SJSA1 (cell line): ENCODE measurements around the gene IL26. TPM values are rescaled to one million over a fixed set of nuclear protein-coding genes. Genes with fewer than 3 reads are reported as not detected.

Experiments
- DNase-seq, 2 experiments: peaks; one replicate each; pipeline ENCODE4 v3.0.0-alpha.2; 2015 to 2020; ENCODE audit warnings: low spot score in 2 of 2, low read depth in 1 of 2
- H3K27ac ChIP-seq: fragments of 250-450 bp; sonication (Bioruptor Pico); 2 replicates; pipeline ENCODE4 v1.5.1; 2020; ENCODE audit warnings: mild to moderate bottlenecking, moderate library complexity
- H3K27me3 ChIP-seq: fragments of 250-450 bp; sonication (Bioruptor Pico); replicated peaks from 2 replicates; pipeline ENCODE4 v1.5.1; 2020; ENCODE audit warnings: mild to moderate bottlenecking, moderate library complexity
- H3K36me3 ChIP-seq: fragments of 250-450 bp; sonication (Bioruptor Pico); 2 replicates; pipeline ENCODE4 v1.5.1; 2020; ENCODE audit warnings: mild to moderate bottlenecking
- H3K4me1 ChIP-seq: fragments of 250-450 bp; sonication (Bioruptor Pico); replicated peaks from 2 replicates; pipeline ENCODE4 v1.6.1; 2021; ENCODE audit warnings: mild to moderate bottlenecking
- H3K4me3 ChIP-seq: fragments of 250-450 bp; sonication (Bioruptor Pico); 2 replicates; pipeline ENCODE4 v1.5.1; 2020; ENCODE audit warnings: mild to moderate bottlenecking
- H3K9me3 ChIP-seq: fragments of 250-450 bp; sonication (Bioruptor Pico); replicated peaks from 2 replicates; pipeline ENCODE4 v1.5.1; 2020; ENCODE audit warnings: mild to moderate bottlenecking
- total RNA-seq: library from RNA; depleted of rRNA; stranded (reverse); fragments of >200 nt; shearing (Covaris generic); gene quantifications from 2 replicates; pipeline ENCODE4 v1.2.3, GENCODE V29; 2014; rRNA removed

IL26 gene
- not detected in 2 replicates for total RNA-seq

DNA sequence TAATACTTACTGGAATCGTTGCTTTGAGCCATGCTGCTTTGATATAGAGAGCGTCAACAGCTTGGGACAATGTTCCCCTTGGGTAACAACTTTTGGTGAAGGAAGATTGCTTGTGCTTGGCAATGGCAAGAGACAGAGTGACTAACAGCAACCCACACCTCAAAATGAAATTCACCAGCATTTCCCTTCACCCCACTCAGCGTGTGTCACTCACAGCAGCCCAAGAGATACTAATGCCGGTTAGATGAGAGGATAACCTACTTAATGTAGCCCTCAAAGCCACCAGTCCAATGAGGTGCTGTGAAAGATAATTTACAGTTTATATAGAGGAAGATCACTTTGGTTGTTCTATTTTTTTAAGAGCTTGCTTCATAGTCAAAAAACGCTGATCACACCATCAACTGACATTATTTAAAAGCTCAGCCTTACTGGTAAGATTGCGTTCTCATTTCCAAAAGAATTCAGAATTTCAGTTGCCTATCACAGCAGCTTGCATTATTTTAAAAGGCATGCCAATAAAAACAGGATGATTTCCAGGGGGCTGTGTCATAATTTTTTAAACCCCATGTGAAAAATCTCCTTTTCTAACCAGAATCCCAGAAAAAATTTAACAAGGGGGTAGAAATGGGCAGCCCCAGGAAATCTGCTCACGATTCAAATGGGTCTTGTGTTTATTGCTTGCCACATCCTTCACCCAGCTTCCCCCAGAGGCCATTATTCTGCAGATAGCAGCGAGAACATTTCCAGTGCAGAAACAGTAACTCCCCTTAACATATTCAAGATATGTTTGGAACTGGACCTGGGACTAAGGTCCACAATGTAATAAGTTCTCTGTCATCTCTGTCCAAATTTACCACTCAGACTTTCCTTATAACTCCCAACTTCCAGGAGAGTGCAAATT is at the start of gene IL26:
IL26 (minus strand) TSS at position 235 of the 901 bp plus-strand sequence; CDS start at position 181, 54 bp downstream.
- H3K9me3 ChIP-seq, result no peaks in the 10 kb centered on the region
- no peak within 1 kb of the TSS for H3K4me3 ChIP-seq
- no peaks in the 10 kb centered on the region for H3K36me3 ChIP-seq
- H3K27me3 ChIP-seq, result peaks cover 4% of the 10 kb centered on the region; the same call in 1 of the 2 replicates
- no peak within 1 kb of the TSS for H3K27ac ChIP-seq
- H3K4me1 ChIP-seq, result no peaks in the 10 kb centered on the region
- DNase-seq, result no peak

- Histone ChIP-seq H3K4me3 (no peak overlapping the region), H3K27me3 (no peaks in the 10 kb centered on the region), H3K27ac (no peak overlapping the region), H3K9me3 (no peaks in the 10 kb centered on the region), H3K36me3 (no peaks in the 10 kb centered on the region), H3K4me1 (no peaks in the 10 kb centered on the region)
- DNase-seq, result no peak
These were observed 47.1 kb upstream of the IL26 start for GRCh38 chr12:68272732-68273131.

DNA sequence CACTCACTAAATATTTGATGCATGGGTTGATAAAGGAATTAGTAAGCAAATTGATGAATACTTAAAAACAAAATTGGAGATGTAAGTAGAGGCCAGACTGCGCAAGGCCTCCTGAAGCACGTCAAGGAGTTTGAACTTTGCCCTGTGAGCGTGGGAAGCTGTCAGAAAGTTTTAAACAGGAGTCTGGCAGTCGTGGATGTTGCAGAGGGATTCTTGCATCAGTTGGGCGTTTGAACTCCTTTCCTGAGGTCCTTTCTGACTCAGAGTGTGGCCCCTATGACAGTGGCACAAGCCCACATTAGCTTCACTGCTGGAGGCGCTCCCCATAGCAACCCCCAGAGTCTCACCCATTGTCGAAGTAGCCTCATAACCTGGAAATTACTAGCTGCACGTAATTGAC is 45.7 kb upstream of the IL26 start:
- no peaks in the 10 kb centered on the region for H3K36me3 ChIP-seq
- no peaks in the 10 kb centered on the region for H3K27me3 ChIP-seq
- H3K27ac ChIP-seq, result no peak overlapping the region
- H3K4me3 ChIP-seq, result no peak overlapping the region
- no peaks in the 10 kb centered on the region for H3K4me1 ChIP-seq
- no peak for DNase-seq
- no peaks in the 10 kb centered on the region for H3K9me3 ChIP-seq

DNA sequence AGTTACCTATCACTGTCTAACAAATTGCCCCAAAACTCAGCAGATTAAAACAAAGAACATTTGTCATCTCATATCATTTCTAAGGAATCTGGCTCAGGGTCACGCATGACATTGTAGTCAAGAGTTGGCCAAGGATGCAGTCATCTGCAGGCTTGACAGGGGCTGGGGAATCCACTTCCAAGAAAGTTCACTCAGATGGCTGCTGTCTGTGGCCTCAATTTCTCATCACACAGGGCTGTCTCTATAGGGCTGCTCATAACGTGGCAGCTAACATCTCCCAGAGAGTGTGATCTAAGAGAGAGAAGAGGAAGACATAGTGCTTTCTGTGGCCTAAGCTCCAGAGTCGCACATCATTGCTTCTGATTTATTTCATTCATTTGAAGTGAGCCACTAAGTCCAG is 44.7 kb upstream of the IL26 start:
- H3K27ac ChIP-seq, result no peak overlapping the region
- no peaks in the 10 kb centered on the region for H3K27me3 ChIP-seq
- no peak for DNase-seq

GRCh38 chr12:68269779-68270178 is 44.2 kb upstream of the IL26 start:
- Histone ChIP-seq H3K36me3 (no peaks in the 10 kb centered on the region), H3K4me3 (no peak overlapping the region), H3K4me1 (no peaks in the 10 kb centered on the region), H3K27me3 (no peaks in the 10 kb centered on the region), H3K9me3 (no peaks in the 10 kb centered on the region), H3K27ac (no peak overlapping the region)
- no peak for DNase-seq

More for the DNA sequence above, 44.7 kb upstream of the IL26 start:
- Histone ChIP-seq H3K36me3 (no peaks in the 10 kb centered on the region), H3K4me3 (no peak overlapping the region), H3K9me3 (no peaks in the 10 kb centered on the region), H3K4me1 (no peaks in the 10 kb centered on the region)

GRCh38 chr12:68268967-68269366 is 43.4 kb upstream of the IL26 start:
- H3K36me3 ChIP-seq, result no peaks in the 10 kb centered on the region
- H3K4me1 ChIP-seq, result no peaks in the 10 kb centered on the region
- no peak for DNase-seq
- H3K9me3 ChIP-seq, result no peaks in the 10 kb centered on the region
- no peak overlapping the region for H3K4me3 ChIP-seq
- H3K27me3 ChIP-seq, result no peaks in the 10 kb centered on the region
- H3K27ac ChIP-seq, result no peak overlapping the region

GRCh38 chr12:68267892-68268396 is 42.3 kb upstream of the IL26 start:
- Histone ChIP-seq H3K27me3 (no peaks in the 10 kb centered on the region), H3K36me3 (no peaks in the 10 kb centered on the region), H3K9me3 (no peaks in the 10 kb centered on the region), H3K4me1 (no peaks in the 10 kb centered on the region), H3K27ac (no peak overlapping the region), H3K4me3 (no peak overlapping the region)
- DNase-seq, result no peak

DNA sequence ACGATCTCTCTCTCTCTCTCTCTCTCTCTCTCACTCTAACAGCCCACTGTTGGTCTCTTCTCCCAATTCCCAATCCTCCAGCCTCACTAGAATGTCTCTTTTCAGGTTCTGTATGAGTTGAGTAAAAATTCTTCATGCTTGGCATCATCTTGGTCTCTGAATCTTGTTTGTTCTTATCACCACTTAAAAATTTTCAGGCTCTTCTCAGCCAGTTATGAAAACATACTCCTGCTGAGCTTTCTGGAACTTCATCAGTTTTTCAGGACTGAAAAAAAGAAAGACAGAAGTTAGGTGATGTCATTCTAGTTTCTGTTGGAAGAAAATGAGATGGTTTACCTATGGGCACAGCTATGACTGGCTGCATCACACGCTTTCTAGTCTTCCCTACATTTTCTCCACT is 39.2 kb upstream of the IL26 start:
- no peaks in the 10 kb centered on the region for H3K27me3 ChIP-seq
- no peaks in the 10 kb centered on the region for H3K9me3 ChIP-seq
- no peaks in the 10 kb centered on the region for H3K36me3 ChIP-seq
- no peak overlapping the region for H3K4me3 ChIP-seq
- no peak overlapping the region for H3K27ac ChIP-seq
- no peaks in the 10 kb centered on the region for H3K4me1 ChIP-seq
- no peak for DNase-seq

- no peak overlapping the region for H3K27ac ChIP-seq
- no peaks in the 10 kb centered on the region for H3K4me1 ChIP-seq
- DNase-seq, result no peak
- H3K4me3 ChIP-seq, result no peak overlapping the region
- no peaks in the 10 kb centered on the region for H3K9me3 ChIP-seq
- H3K27me3 ChIP-seq, result no peaks in the 10 kb centered on the region
- no peaks in the 10 kb centered on the region for H3K36me3 ChIP-seq
These were observed 38.7 kb upstream of the IL26 start for GRCh38 chr12:68264158-68264855.

DNA sequence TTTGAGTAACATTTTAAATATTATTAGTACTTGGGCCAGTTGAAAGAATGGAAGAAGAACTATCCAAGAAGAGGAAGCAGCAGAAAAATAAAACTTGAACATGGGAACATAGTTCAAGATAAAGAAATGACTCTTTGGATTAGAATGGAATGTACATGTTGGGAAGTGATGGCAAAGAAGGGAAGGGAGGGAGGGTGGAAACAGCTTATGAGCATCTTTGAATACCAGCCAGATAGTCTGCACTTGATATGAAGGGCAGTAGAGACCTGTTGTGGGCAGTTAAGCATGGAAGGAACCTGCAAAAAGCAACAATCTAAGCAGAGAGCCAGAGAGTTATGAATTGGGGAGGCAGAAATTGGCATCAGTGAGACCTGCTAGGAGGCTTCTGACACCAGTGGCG is 37.8 kb upstream of the IL26 start:
- H3K4me3 ChIP-seq, result no peak overlapping the region
- H3K4me1 ChIP-seq, result no peaks in the 10 kb centered on the region
- no peak overlapping the region for H3K27ac ChIP-seq
- no peaks in the 10 kb centered on the region for H3K36me3 ChIP-seq
- H3K9me3 ChIP-seq, result no peaks in the 10 kb centered on the region
- no peak for DNase-seq
- no peaks in the 10 kb centered on the region for H3K27me3 ChIP-seq

- Histone ChIP-seq H3K27ac (no peak overlapping the region), H3K36me3 (no peaks in the 10 kb centered on the region), H3K27me3 (no peaks in the 10 kb centered on the region), H3K4me1 (no peaks in the 10 kb centered on the region), H3K4me3 (no peak overlapping the region), H3K9me3 (no peaks in the 10 kb centered on the region)
- no peak for DNase-seq
These were observed 36.3 kb upstream of the IL26 start for GRCh38 chr12:68261896-68262295.

- H3K4me3 ChIP-seq, result no peak overlapping the region
- H3K27ac ChIP-seq, result no peak overlapping the region
- H3K27me3 ChIP-seq, result no peaks in the 10 kb centered on the region
- DNase-seq, result no peak
- no peaks in the 10 kb centered on the region for H3K9me3 ChIP-seq
- no peaks in the 10 kb centered on the region for H3K4me1 ChIP-seq
- H3K36me3 ChIP-seq, result no peaks in the 10 kb centered on the region
These were observed 34.5 kb upstream of the IL26 start for GRCh38 chr12:68260153-68260552.

GRCh38 chr12:68259318-68259940 is 33.8 kb upstream of the IL26 start:
- H3K4me1 ChIP-seq, result no peaks in the 10 kb centered on the region
- no peak overlapping the region for H3K4me3 ChIP-seq
- no peak for DNase-seq
- H3K27me3 ChIP-seq, result no peaks in the 10 kb centered on the region
- no peaks in the 10 kb centered on the region for H3K9me3 ChIP-seq
- H3K27ac ChIP-seq, result no peak overlapping the region
- no peaks in the 10 kb centered on the region for H3K36me3 ChIP-seq

DNA sequence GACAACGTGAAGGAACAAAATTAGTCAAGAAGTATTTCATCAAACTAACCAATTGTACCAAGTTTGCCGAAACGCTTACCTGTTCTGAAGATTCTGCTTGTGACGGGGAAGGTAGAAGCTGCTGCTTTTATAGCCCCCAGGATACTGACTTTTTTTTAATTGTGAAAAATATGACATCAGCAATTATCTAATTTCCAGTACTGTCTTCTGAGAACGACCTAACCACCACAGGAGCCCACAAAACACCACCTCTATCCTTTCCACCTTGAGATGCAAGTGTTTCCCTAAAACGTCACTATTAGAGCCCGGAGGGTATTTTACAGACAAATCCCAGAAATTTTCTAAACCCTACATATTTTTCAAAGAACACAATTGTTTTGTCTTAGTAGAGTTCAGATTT is 27.9 kb upstream of the IL26 start, which contains the start of gene IL22:
IL22 (minus strand) TSS at position 101 of the 400 bp plus-strand sequence. CDS start 156 bp downstream, outside the sequence.
- Histone ChIP-seq H3K27ac (no peak within 1 kb of the TSS), H3K4me1 (no peaks in the 10 kb centered on the region), H3K27me3 (no peaks in the 10 kb centered on the region), H3K36me3 (no peaks in the 10 kb centered on the region), H3K9me3 (no peaks in the 10 kb centered on the region), H3K4me3 (no peak within 1 kb of the TSS)
- no peak for DNase-seq
